ENCODE results near the gene VPS37C.

VPS37C gene

DNA sequence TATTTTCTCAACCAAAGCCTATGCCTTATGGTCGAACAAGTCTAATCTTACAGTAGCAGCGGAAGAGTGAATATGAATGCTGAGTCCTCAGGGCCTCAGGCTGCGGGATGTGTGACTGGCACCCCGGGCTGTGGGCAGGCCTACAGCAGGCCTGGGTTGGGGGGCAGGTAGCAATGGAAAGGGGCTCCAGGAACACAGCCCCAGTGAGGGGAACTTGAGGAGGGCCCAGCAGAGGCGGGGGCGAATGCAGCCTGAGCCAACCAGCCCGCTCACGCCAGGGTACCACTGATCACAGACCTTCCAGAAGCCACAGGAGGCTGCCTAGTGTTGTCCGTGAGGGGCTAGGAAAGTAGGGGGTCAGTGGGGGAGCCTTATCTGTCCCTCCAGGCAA is 70.2 kb downstream of the VPS37C start:
- no CpG with 5 or more reads among the region's 9 CpGs for WGBS (ENCODE audit: extremely low coverage, insufficient coverage, insufficient read length)
- no peaks in the 10 kb centered on the region for H3K79me1 ChIP-seq (ENCODE audit: low read length)
- no peak overlapping the region for H3K27ac ChIP-seq (ENCODE audit: low read depth, low read length)
- no peak overlapping the region for H4K91ac ChIP-seq (ENCODE audit: low read depth, low read length)
- H2AFZ ChIP-seq (ENCODE audit: insufficient read depth, low read length, poor library complexity): no peak overlapping the region
- DNase-seq: no peak
- H3K36me3 ChIP-seq (ENCODE audit: control insufficient read depth in 1 of 2, insufficient read depth in 2 of 2, low read length in 2 of 2): no peaks in the 10 kb centered on the region
- H2BK12ac ChIP-seq (ENCODE audit: low read length): no peak overlapping the region
- H3K23ac ChIP-seq (ENCODE audit: low read length): no peak overlapping the region
- peaks cover 6% of the 10 kb centered on the region for H3K9me3 ChIP-seq (ENCODE audit: insufficient read depth, low read depth, low read length)
- no peaks in the 10 kb centered on the region for H3K27me3 ChIP-seq (ENCODE audit: insufficient read depth, low read length)
- no peak overlapping the region for H2BK5ac ChIP-seq (ENCODE audit: low read depth, low read length, poor library complexity)
- no peak overlapping the region for H2BK120ac ChIP-seq (ENCODE audit: insufficient read depth, low read length, poor library complexity)
- H2AK5ac ChIP-seq (ENCODE audit: low read length): no peak overlapping the region
- H3K4ac ChIP-seq (ENCODE audit: low read depth, low read length): no peak overlapping the region
- H4K8ac ChIP-seq (ENCODE audit: low read depth, low read length): no peak overlapping the region
- H3K9ac ChIP-seq (ENCODE audit: low read length): no peak overlapping the region
- H3K4me1 ChIP-seq (ENCODE audit: control insufficient read depth in 1 of 2, insufficient read depth in 2 of 2, low read length in 2 of 2): peaks cover 3 to 5% of the 10 kb centered on the region in 2 experiments
- H3K79me2 ChIP-seq (ENCODE audit: control insufficient read depth, insufficient read depth, low read length, poor library complexity): no peaks in the 10 kb centered on the region
- no peak overlapping the region for H3K14ac ChIP-seq (ENCODE audit: low read length)
- H3K18ac ChIP-seq (ENCODE audit: low read length): no peak overlapping the region
- H3K4me3 ChIP-seq (ENCODE audit: low read depth, low read length): no peak overlapping the region
- H3K4me2 ChIP-seq (ENCODE audit: low read length): no peak overlapping the region
- H4K12ac ChIP-seq (ENCODE audit: low read depth, low read length): no peak overlapping the region

DNA sequence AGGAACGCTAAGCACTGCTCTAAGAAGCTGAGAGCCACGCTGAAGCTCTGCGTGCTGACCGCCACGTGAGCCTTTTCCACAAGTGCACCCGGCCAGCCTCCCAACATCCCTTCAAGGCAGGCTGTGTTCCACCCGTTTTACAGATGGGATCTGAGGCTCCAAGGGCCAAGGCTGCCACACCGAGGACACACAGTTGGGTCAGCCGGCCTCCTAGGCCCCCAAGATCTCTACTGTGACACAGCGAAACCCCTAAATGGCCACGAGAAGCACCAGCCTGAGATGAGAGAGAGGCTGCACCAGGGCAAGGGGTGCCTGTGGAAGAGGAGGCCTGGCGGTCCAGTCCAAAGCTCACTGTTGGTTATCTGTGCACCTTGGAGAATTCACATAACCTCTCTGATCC is 70.7 kb downstream of the VPS37C start:
- Histone ChIP-seq H3K23ac (ENCODE audit: low read length) (no peak overlapping the region), H3K27ac (ENCODE audit: low read depth, low read length) (no peak overlapping the region), H3K4me3 (ENCODE audit: low read depth, low read length) (no peak overlapping the region), H3K18ac (ENCODE audit: low read length) (no peak overlapping the region), H3K4me2 (ENCODE audit: low read length) (no peak overlapping the region), H2AK5ac (ENCODE audit: low read length) (no peak overlapping the region), H3K36me3 (ENCODE audit: control insufficient read depth in 1 of 2, insufficient read depth in 2 of 2, low read length in 2 of 2) (no peaks in the 10 kb centered on the region), H3K9me3 (ENCODE audit: insufficient read depth, low read depth, low read length) (peaks cover 6% of the 10 kb centered on the region), H2AFZ (ENCODE audit: insufficient read depth, low read length, poor library complexity) (no peak overlapping the region), H3K4ac (ENCODE audit: low read depth, low read length) (no peak overlapping the region), H4K91ac (ENCODE audit: low read depth, low read length) (no peak overlapping the region), H2BK12ac (ENCODE audit: low read length) (no peak overlapping the region), H3K79me2 (ENCODE audit: control insufficient read depth, insufficient read depth, low read length, poor library complexity) (no peaks in the 10 kb centered on the region), H4K8ac (ENCODE audit: low read depth, low read length) (no peak overlapping the region), H4K12ac (ENCODE audit: low read depth, low read length) (no peak overlapping the region), H3K27me3 (ENCODE audit: insufficient read depth, low read length) (no peaks in the 10 kb centered on the region), H3K9ac (ENCODE audit: low read length) (no peak overlapping the region), H2BK5ac (ENCODE audit: low read depth, low read length, poor library complexity) (no peak overlapping the region), H3K79me1 (ENCODE audit: low read length) (no peaks in the 10 kb centered on the region), H3K14ac (ENCODE audit: low read length) (no peak overlapping the region), H3K4me1 (ENCODE audit: control insufficient read depth in 1 of 2, insufficient read depth in 2 of 2, low read length in 2 of 2) (peaks cover 3 to 5% of the 10 kb centered on the region in 2 experiments), H2BK120ac (ENCODE audit: insufficient read depth, low read length, poor library complexity) (no peak overlapping the region)
- WGBS (ENCODE audit: extremely low coverage, insufficient coverage, insufficient read length): no CpG with 5 or more reads among the region's 12 CpGs
- no peak for DNase-seq

DNA sequence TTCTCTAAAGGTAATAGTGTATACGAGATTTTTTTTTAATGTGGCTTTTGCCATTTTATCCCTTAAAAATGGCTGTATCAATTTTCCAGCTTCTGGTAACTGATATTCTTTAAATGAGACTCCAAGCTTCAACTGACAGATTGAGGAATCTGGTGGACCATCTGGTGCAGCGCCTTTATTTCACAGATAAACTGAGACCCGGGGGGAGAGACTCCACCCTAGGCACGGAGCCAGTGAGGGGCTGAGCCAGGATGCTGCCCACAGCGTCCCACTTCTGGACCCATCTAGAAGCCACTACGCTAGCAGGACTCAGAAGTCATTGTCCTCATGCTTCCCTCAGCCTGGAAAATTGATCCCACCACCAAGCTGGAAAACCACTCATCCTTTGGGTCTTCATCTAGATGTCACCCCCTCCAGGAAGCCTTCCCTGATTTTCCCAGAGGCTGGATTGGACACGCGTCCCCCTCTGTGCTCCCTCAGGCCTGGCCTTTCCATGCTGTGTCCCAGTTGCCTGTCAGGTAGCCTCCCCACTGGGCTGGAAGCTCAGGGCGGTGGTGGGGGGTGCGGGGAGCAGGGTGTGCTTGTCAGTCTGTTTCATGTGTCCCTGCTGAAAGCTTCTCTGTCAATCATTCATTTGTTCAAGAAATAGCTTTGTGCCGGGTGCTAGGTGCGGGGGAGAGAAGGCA is 71.3 kb downstream of the VPS37C start:
- no peak overlapping the region for H4K91ac ChIP-seq (ENCODE audit: low read depth, low read length)
- H2AFZ ChIP-seq (ENCODE audit: insufficient read depth, low read length, poor library complexity): no peak overlapping the region
- no peaks in the 10 kb centered on the region for H3K79me2 ChIP-seq (ENCODE audit: control insufficient read depth, insufficient read depth, low read length, poor library complexity)
- no peak overlapping the region for H4K8ac ChIP-seq (ENCODE audit: low read depth, low read length)
- no peak overlapping the region for H3K4ac ChIP-seq (ENCODE audit: low read depth, low read length)
- no peaks in the 10 kb centered on the region for H3K36me3 ChIP-seq (ENCODE audit: control insufficient read depth in 1 of 2, insufficient read depth in 2 of 2, low read length in 2 of 2)
- no CpG with 5 or more reads among the region's 12 CpGs for WGBS (ENCODE audit: extremely low coverage, insufficient coverage, insufficient read length)
- H4K12ac ChIP-seq (ENCODE audit: low read depth, low read length): no peak overlapping the region
- H3K14ac ChIP-seq (ENCODE audit: low read length): no peak overlapping the region
- H2BK120ac ChIP-seq (ENCODE audit: insufficient read depth, low read length, poor library complexity): no peak overlapping the region
- no peak overlapping the region for H3K4me3 ChIP-seq (ENCODE audit: low read depth, low read length)
- no peak overlapping the region for H3K18ac ChIP-seq (ENCODE audit: low read length)
- H3K23ac ChIP-seq (ENCODE audit: low read length): no peak overlapping the region
- H3K9ac ChIP-seq (ENCODE audit: low read length): no peak overlapping the region
- no peak overlapping the region for H2BK12ac ChIP-seq (ENCODE audit: low read length)
- H3K4me2 ChIP-seq (ENCODE audit: low read length): no peak overlapping the region
- DNase-seq: no peak
- no peak overlapping the region for H2BK5ac ChIP-seq (ENCODE audit: low read depth, low read length, poor library complexity)
- H3K4me1 ChIP-seq (ENCODE audit: control insufficient read depth in 1 of 2, insufficient read depth in 2 of 2, low read length in 2 of 2): peaks cover 3 to 5% of the 10 kb centered on the region in 2 experiments
- no peaks in the 10 kb centered on the region for H3K27me3 ChIP-seq (ENCODE audit: insufficient read depth, low read length)
- H3K27ac ChIP-seq (ENCODE audit: low read depth, low read length): no peak overlapping the region
- H3K9me3 ChIP-seq (ENCODE audit: insufficient read depth, low read depth, low read length): peaks cover 5% of the 10 kb centered on the region
- H2AK5ac ChIP-seq (ENCODE audit: low read length): no peak overlapping the region
- H3K79me1 ChIP-seq (ENCODE audit: low read length): no peaks in the 10 kb centered on the region

DNA sequence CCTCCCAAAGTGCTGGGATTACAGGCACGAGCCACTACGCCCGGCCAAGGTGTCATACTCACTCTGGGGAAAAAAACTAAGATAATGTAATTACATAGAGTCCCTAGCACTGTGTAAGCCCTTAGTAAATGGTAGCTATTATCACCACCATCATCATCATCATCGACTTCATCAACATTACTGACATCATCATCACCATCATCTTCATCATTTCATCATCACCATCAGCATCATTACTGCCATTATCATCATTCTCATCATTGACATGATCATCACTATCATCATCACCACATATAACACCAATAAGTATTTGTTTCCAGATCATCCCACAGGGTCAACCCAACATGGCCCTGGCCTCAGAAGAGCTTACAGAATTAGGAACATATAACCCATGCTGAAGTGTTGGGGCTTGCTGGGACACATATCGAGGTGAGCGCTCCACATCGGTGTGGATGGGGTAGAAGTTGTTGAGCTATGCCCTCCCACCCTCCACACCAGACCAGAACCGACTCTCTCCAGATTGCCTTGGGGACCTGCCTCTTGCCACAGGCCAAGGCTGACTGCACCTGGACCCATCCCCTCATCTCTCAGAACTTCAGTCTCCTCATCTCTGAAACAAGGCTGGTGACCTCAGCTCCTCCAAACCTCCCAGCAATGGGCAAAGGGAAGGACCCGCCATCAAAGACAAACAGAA is 73.7 kb downstream of the VPS37C start:
- no peak overlapping the region for H2BK120ac ChIP-seq (ENCODE audit: insufficient read depth, low read length, poor library complexity)
- H3K4ac ChIP-seq (ENCODE audit: low read depth, low read length): no peak overlapping the region
- H3K4me3 ChIP-seq (ENCODE audit: low read depth, low read length): no peak overlapping the region
- no peak overlapping the region for H2AFZ ChIP-seq (ENCODE audit: insufficient read depth, low read length, poor library complexity)
- H4K91ac ChIP-seq (ENCODE audit: low read depth, low read length): no peak overlapping the region
- no peaks in the 10 kb centered on the region for H3K79me2 ChIP-seq (ENCODE audit: control insufficient read depth, insufficient read depth, low read length, poor library complexity)
- no peaks in the 10 kb centered on the region for H3K36me3 ChIP-seq (ENCODE audit: control insufficient read depth in 1 of 2, insufficient read depth in 2 of 2, low read length in 2 of 2)
- 100% methylated on average over 1 of the region's 9 CpGs for WGBS (ENCODE audit: extremely low coverage, insufficient coverage, insufficient read length)
- no peak overlapping the region for H3K4me2 ChIP-seq (ENCODE audit: low read length)
- no peak overlapping the region for H3K23ac ChIP-seq (ENCODE audit: low read length)
- no peak overlapping the region for H2BK5ac ChIP-seq (ENCODE audit: low read depth, low read length, poor library complexity)
- no peak overlapping the region for H3K9ac ChIP-seq (ENCODE audit: low read length)
- no peak overlapping the region for H2AK5ac ChIP-seq (ENCODE audit: low read length)
- no peak overlapping the region for H3K27ac ChIP-seq (ENCODE audit: low read depth, low read length)
- H4K12ac ChIP-seq (ENCODE audit: low read depth, low read length): no peak overlapping the region
- H3K27me3 ChIP-seq (ENCODE audit: insufficient read depth, low read length): no peaks in the 10 kb centered on the region
- no peaks in the 10 kb centered on the region for H3K79me1 ChIP-seq (ENCODE audit: low read length)
- no peak overlapping the region for H3K14ac ChIP-seq (ENCODE audit: low read length)
- H4K8ac ChIP-seq (ENCODE audit: low read depth, low read length): no peak overlapping the region
- peaks cover 3% of the 10 kb centered on the region for H3K9me3 ChIP-seq (ENCODE audit: insufficient read depth, low read depth, low read length)
- no peak for DNase-seq
- no peak overlapping the region for H3K18ac ChIP-seq (ENCODE audit: low read length)
- peaks cover 3 to 5% of the 10 kb centered on the region in 2 experiments for H3K4me1 ChIP-seq (ENCODE audit: control insufficient read depth in 1 of 2, insufficient read depth in 2 of 2, low read length in 2 of 2)
- no peak overlapping the region for H2BK12ac ChIP-seq (ENCODE audit: low read length)

Measured in trophoblast cell (in vitro differentiated cells and primary cell).